GM18526 (cell line): Measurements from ENCODE around the gene MGA.

ENCODE experiments used
- POLR2A ChIP-seq: IDR thresholded peaks from 3 replicates; pipeline ENCODE4 v1.6.1; 2011; ENCODE audit not compliant: insufficient read length; ENCODE audit errors: extremely low read depth

MGA gene

GRCh38 chr15:41678742-41679141 lies 18.5 kb downstream of the MGA start:
- TF ChIP-seq POLR2A = no peak

- no peak for TF ChIP-seq POLR2A
These were observed 23.8 kb downstream of the MGA start for GRCh38 chr15:41683955-41684354.

GRCh38 chr15:41688671-41689070 lies 28.5 kb downstream of the MGA start:
- no peak for TF ChIP-seq POLR2A

- TF ChIP-seq POLR2A = no peak
These were observed 28.9 kb downstream of the MGA start for GRCh38 chr15:41689083-41689482.

- TF ChIP-seq POLR2A = no peak
These were observed 29.6 kb downstream of the MGA start for GRCh38 chr15:41689834-41690233.

GRCh38 chr15:41690636-41691035 lies 30.4 kb downstream of the MGA start:
- no peak for TF ChIP-seq POLR2A

GRCh38 chr15:41691471-41691870 lies 31.3 kb downstream of the MGA start:
- no peak for TF ChIP-seq POLR2A

GRCh38 chr15:41692049-41692448 lies 31.8 kb downstream of the MGA start:
- TF ChIP-seq POLR2A = no peak

- no peak for TF ChIP-seq POLR2A
These were observed 33.6 kb downstream of the MGA start for GRCh38 chr15:41693757-41694156.

- no peak for TF ChIP-seq POLR2A
These were observed 35.7 kb downstream of the MGA start for GRCh38 chr15:41695750-41696436.

GRCh38 chr15:41698779-41699178 lies 38.6 kb downstream of the MGA start:
- TF ChIP-seq POLR2A = no peak

GRCh38 chr15:41703120-41703519 lies 42.9 kb downstream of the MGA start:
- TF ChIP-seq POLR2A = no peak

GRCh38 chr15:41713047-41713446 lies 52.8 kb downstream of the MGA start:
- no peak for TF ChIP-seq POLR2A

GRCh38 chr15:41714291-41714690 lies 54.1 kb downstream of the MGA start:
- TF ChIP-seq POLR2A = no peak

- TF ChIP-seq POLR2A = no peak
These were observed 56.7 kb downstream of the MGA start for GRCh38 chr15:41716864-41717263.

- no peak for TF ChIP-seq POLR2A
These were observed 66.9 kb downstream of the MGA start for GRCh38 chr15:41727143-41727542.

- TF ChIP-seq POLR2A = no peak
These were observed 70.3 kb downstream of the MGA start for GRCh38 chr15:41730543-41730942.
